HCEC 1CT (cell line): ENCODE data around the gene LPAR1.

Source experiments
- DNase-seq: peaks from one replicate; pipeline ENCODE4 v3.0.0-alpha.2; 2017

Gene LPAR1

DNA sequence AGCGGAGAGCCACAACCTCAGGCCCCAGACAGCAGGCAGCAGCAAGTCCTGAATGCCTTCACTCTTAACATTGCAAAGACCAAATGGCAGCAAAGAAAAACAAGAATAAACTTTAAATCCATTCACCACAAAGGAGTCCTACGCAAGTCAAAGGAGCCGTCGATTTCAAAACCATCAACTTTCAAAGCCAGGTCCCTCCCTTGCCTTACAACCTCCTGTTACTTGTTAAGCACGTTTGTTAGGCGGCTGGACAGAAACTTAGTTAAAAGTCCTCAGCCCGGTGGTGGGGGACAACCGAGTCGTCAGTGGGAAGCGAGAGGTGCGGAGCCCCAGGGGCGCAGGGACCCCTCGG, 938 bp downstream of the LPAR1 start:
- peak; percentile 18 for DNase-seq

DNA sequence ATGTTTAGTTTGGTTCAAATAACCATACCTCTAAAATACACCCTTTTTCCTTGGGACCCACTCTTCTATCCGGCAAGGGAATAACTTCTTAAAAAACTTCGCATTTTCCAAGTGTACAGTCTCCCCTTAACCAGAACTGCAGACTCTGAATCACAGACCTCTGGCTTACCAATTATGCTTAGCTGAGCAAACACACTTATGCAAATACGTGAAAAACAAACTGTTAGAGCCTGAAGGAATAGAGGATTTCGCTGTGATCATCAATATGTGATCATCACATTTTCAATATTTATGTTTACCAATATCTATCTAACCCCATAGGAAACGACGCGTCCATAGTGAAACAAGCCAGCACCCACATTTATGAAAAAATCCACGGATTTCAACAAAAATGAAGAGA, 1.3 kb downstream of the LPAR1 start:
- peak; percentile 34 for DNase-seq

DNA sequence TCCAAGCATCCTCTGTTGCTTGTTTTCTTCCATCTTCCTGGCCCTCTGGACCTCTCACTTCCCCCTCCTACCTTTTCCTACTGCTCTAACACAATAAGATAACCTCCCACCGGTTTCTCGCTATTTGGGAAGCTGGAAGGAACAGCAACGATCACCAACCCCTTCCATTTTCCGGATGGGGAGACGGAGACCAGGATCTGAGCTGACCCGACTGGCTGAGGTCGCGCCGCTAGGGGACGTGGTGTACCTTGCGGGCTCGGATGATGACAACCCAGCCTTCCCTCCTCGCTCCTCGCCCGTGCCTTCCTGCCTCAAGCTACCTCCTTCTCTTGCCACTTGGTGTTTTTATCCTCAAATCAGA, 1.9 kb downstream of the LPAR1 start:
- peak; percentile 69 for DNase-seq

DNA sequence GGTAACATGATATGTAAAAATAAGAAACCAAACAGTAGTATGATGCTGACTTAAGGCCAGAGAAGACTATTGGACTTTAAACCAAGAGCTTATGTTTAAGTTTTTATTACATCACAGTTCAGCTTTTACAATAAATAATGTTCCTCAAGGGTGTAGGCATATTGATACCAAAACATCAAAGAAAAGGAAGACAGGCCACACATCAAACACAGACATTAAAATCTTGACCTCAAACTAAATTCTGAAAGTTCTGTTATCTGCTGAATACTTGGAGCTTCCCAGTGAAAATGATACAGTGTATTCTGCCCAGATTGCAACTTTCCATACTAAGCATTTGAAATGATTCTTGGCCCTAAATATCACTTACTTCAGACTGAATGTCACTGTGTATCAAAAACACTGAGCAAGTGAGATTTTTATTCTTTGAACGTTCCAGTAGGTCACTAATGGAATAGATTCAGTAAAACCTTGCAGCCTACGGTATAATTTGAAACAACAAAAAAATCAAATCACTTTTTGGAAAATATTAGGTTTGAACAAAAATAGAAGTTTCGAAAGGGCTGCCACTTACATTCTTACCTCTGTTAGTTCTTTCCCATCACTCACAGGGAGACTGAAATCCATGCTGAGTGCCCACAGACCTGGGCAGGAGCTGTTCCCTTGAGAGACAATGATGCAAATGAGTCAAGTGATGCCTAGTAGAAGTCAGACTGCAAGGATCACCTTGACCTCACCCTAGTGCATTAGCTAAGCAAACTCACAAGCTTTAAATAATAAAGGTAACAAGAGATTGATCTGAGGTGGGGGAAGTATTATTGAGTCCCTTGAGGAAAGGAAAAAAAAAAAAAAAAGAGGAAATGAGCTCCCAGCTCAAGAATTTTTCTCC, 2.5 kb downstream of the LPAR1 start:
- no peak for DNase-seq

DNA sequence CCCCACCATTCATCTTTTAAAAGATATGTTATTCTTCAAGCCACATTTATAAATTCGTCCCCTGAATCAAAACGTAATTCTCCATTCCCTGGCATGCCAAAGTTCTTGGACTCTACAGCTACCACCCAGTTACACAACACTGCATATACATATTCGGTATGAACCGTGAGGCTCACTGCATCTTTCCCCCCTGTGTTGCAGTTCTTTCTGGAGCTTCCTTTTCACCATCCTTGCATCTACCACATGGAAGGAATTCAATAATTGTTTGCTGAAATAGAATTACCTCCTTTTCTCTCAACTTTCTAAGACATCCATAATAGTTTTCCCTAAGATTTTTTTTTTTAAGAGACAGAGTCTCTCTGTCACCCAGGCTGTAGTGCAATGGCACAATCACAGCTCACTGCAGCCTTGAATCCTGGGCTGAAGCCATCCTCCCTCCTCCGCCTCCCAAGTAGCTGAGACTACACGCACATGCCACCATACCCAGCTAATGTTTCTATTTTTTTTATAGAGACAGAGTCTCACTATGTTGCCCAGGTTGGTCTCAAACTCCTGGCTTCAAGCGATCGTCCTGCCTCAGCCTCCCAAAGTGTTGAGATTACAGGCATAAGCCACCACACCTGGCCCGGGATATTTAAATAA, 3.3 kb downstream of the LPAR1 start:
- DNase-seq = peak; percentile 64

DNA sequence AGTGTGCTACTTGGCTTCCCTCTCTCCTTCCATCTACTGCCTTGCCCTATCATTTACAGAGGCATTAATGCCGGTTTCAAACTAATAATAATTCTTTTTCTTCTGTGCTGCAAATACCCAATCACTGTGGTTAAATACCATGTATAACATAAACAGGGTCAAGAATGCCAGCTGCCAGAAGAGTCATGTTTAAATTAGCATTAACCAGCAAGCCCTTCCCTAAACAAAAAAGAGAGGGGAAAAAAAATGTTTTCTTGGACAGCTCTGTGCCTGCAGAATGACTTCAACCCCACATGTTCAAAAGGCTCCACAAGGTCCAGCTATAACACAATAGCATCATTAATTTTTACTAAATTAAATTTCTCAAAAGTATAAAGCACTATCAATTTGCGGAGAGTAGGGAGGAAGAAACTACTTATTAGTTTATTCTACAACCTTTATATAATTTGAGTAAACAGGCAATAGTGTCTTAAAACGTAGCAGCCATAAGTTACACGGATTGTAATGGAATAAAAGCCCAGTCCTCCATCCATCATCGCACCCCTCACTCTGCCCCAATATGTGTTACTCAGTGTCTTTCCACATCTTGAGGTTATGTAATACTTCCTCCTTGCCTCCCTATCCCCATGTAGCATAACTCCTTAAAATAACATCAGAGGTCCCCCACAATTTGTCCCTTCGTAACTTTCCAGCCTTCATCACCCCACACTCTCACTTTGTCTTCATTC, 3.9 kb downstream of the LPAR1 start:
- peak; percentile 45 for DNase-seq

DNA sequence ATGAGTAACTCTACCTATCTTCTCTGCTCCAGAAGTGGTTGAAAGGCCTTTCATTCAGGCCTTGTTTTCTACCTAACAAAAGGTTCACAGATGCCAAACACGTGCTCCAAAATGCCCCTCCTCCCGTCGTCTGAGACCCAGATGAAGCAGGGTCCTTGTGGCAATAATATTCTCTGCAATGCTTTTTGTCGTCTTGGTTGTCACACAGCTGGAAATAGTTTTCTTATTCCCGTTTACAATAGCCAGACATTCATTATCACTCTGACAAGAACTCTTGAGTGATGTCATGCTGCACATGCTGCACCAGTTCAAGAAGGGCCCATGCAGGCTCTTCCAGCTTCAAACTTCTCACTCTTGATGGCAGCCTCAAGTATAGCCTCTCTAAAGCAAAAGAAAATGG, 7.8 kb downstream of the LPAR1 start:
- no peak for DNase-seq

DNA sequence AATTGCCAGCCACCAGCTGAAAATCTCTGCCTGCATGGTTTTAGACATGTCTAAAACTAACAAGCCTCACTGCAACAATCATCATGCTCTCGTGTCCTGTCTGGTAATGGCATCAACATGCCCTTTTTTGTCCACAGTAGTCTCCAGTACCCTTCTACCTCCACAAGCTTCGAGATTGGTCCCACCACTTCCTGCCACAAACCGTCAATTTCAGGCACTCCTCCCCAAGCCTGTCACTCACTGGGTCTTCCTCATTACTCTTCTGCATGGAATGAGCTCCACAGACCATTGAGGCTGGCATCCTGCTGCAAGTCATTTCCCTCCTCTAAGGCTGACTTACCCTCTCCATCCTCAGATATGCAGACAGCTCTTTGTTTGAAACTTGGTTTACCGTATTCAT, 9.0 kb downstream of the LPAR1 start:
- no peak for DNase-seq

DNA sequence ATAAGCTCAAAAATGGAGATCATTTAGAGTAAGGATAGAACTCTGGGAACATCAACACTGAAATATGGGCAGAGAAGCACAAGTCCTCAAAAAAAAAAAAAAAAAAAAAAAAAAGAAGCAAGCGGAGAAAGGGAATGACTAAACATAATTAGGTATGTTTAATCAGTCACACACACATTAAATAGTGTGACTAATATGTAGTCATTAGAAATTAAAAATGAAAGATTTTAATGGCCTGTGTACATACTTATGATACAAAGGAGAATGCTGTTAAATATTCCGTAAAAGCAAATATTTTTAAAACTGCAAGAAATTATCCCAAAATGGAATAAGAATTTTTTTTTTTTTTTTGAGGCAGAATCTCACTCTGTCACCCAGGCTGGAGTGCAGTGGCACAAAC, 10.5 kb downstream of the LPAR1 start:
- no peak for DNase-seq

DNA sequence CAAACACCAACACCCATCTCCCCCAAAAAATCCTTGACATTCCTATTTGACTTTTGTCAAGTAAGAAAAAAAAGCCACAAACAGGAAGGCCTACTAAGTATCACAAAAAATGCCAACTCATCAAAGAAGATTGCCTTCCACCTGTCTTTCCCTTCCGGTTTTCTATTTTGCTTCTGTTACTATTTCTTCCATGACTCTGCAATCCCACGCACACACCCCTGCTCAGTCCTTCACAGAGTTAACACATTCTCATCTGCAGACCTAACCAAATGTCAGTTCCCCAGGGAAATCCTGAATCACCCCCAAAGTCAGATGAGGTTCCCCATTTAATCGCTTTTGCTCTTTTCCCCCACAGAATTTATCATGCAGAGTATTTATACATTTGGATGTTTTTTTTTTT, 15.1 kb downstream of the LPAR1 start:
- no peak for DNase-seq

DNA sequence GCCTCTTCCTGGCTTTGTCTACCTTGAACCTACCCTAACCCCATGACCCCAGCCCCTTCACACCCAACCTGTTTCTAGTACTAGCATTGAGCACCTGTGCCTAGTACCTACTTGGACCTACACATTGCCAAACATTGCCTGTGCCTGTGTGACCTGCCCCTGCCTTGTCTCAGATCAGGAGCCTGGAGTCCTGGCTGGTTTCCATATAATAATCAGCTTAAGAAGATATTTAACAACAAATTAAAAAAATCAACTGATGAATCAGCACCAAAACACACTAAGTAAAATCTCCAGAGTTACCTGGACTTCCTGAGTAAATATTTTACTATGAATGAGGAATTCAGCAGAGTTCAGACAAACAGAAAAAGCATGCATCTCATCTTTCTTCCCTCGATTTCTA, 17.7 kb downstream of the LPAR1 start:
- DNase-seq = no peak

DNA sequence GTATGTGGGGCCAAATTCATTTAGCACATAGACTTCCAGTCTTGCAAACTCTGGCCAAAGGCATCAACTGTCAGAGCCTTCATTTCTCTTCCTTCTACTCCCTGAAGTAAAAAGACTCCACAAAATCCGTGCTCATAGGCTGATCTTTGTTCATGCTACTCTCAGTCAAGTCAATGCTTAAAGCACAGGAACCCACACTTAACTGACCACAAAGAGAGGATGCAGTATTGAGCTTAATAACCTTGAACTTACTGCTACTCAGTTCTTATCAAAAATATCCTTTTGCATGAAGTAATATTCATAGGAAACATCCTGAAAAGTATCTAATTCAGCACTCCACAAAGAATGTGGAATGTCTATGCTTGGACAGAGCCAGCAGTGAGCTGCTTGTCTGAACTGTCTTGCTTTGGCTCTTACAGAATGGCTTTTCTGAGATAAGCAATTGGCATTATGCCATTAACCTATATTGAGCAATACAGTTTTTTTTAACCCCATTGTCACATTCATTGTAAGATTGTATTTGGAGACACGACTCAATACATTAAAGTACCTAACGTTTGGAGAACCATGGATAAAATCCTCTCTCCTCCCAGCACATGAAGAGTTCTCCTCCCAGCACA, 21.7 kb downstream of the LPAR1 start:
- DNase-seq = peak; percentile 28

DNA sequence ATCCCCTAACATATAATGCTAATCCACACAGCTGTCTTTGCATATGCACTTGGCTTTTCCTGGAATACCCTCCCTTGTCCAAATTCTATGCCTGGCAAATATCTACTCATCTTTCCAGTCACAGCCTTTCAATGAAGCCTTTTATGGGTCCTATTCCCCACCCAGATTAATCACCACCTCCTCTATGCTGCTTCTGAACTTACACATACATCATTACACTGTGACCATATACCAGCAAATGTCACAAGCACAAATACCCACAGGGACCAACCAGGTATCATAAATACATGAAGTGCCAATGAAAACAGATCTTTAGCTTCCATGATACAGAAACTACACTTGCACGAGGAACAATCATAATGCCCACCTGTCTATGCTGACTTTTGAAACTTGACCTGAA, 22.3 kb downstream of the LPAR1 start:
- DNase-seq = no peak

DNA sequence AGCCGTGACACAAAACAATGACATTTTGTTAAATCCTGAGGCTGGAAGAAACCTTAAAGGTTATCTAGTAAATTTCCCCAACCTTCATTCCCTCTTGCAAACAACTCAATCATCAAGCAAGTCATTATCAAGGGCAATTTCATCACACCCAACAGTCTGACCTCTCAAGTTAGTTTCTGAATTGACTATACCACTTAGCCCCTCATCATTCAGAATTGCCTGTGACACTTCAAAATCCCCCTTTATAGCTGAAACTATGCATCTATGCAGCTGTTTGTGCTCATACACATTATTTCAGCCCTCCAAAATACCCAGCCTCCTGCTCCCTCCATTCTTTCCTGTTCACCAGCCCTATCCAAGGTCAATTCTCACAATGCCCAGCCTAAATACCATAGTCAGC, 24.6 kb downstream of the LPAR1 start:
- no peak for DNase-seq

DNA sequence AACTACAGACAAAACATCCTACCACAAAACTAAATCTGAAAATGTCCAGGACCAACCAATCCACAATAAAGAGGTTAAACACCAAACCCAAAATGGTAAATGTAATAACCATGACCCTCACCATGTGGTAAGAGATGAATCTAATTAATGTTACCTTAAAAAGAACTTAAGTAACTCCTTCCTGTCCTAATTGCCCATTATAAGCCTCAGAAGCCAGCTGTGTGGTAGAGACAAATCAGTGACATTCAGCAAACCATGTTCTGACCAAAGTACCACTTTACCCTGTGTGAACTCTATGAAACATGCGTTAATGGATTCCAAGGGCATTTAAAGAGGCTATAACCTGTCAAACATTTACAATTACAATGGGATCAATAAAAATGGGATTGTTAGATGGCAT, 25.0 kb downstream of the LPAR1 start:
- no peak for DNase-seq

DNA sequence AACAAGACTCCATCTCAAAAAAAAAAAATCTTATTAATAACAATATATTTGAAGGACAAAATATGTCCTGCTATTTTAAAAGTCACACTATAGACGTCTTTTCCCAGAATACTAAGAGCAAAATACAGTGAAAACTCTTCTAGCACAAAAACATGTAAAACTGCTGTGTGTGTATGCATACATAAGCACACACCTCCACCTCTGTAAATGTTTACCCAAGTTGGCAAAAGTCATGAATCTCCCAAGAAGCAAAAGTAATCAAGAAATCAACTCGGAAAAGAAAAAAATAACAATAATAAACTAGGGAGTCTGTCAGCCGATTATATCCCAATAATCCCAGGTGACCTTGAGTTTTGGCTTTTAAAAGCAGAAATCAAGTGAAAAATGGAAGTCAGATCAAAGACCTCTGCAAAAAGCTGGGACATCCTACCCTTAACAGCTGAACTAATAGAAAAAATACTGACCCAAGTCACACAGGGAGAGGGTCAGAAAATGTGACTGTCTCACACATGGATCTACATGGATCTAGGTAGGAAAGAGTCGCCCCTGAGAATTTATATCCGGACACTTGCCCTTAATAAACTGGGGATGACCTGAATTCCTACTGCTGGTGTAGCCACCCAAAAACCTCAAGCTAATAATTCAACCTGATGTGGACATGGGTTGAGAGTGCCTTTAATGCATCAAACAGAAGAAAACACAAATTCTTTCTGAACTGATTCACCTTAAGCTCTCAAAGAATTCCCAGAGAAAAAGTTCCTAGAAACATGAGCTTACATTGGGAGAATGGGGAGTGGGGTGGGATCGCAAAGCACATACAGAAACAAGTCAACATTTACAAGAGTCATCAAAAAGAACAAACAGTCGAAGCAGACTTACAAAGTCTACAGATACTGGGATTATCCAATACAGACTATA, 29.9 kb downstream of the LPAR1 start:
- peak; percentile 16 for DNase-seq

DNA sequence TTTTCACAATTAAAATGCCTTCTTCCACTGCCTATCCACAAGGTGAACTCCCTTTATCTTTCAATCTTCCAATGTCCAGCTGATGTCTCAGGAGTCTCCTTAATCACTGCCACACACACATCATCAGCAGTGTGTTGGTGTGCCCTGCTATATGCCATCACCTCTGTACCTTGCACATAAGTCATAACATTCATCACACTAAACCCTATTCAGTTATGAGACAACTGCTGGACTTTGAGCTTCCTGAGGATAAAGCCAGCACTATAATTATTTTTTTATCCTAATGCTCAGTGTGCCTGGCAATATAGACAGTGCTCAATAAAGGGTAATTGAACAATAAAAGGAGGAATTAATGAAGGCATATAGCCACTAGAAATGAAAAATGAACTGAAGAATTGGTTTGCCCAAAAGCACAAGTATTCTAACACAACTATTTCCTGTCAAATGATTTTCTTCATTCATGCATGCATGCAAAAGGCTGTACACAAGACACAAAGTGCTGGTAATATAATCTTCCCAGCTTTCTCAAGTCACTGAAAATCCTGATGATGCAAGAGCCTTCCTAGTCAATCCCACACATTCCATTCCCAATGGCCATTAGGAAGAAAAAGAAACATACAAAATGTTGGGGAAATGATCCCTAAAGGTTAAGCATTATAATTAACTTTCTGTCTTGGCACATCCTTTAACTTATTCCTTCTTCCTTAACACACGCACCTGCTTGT, 32.4 kb downstream of the LPAR1 start:
- peak; percentile 66 for DNase-seq

DNA sequence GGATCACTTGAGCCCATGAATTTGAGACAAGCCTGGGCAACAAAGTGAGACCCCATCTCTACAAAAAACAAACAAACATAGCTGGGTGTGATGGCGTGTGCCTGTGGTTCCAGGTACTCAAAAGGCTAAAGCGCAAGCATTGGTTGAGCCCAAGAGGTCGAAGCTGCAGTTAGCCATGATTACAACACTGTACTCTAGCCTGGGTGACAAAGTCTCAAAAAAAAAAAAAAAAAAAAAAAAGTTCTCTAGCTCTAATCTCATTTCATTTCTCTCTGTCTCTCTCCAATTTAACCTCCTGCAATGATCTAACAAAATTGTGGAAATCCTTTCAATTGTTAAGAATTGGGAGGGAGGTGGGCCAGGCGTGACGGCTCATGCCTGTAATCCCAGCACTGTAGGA, 33.3 kb downstream of the LPAR1 start:
- DNase-seq = no peak

DNA sequence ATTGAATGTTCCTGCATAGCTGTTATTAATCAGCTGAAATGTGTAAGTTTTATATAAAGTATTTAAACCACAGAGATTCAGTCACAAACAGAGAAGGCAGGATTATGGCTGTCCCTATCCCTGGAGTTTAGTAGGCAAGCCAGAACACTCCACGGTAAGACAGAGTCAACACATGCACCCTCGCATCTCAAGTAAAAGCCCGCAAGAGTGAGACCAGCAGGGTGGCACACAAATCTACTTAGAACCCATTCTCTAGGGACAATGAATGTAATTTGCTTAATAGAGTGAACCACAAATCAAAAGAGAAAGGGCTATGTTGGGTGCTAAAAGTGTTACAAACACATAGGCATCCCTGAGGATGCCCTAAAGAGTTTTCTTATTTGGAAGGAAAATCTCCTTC, 35.1 kb downstream of the LPAR1 start:
- no peak for DNase-seq

DNA sequence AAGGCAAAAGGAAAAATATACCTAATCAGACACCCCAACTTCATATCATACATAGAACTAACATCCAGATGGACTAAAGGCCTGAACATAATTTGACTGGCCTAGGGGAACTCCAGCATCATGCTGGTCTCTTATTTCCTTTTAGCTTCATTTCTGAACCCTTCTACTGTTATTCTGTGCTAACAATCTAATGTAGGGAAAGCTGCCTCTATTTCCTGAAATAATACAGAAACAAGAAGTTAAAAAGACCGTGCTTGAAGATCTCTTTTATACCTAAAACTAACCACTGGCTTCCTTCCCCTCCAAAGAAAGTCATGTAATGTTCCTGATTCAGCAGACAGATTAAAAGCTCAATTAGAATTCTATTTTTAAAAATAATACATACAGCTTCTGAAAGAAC, 36.7 kb downstream of the LPAR1 start:
- no peak for DNase-seq

DNA sequence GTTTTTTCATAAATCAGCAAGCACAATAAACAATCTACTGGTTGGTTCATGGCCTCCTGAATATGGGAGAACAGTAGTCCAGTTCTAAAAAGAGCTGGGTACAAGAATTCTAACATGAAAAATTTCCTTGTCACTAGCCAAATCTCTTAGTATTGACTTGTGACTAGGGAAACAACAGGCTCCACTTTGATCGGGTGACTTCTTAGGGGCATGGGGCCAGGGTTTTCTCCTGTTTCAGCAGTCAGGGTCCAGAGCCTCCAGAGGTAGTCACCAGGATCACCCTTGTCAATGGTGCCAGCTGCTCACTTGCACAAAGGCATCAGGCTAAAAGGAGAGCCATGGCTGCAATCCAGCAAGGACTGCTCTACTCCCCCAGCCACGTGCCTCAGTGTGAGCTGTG, 38.1 kb downstream of the LPAR1 start:
- DNase-seq = no peak

DNA sequence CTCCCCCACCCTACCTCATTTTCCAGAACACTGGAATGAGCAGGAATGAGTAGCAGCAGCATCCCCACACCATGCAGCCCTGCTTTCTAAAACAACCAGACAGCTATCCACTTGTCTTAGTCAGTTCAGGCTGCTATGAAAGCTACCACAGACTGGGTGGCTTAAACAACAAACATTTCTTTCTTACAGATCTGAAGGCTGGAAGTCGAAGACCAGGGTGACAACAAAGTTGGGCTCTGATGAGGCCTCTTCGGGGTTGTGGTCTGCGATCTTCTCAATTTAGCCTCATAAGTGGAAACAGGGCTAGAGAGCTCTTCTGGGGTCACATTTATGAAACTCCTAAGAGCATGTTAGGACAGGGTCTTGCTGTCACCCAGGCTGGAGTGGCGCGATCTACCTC, 38.9 kb downstream of the LPAR1 start:
- no peak for DNase-seq
